Mammary epithelial cell (primary cell): ENCODE measurements around the gene TRA2A.

Source experiments
- CTCF ChIP-seq, 2 donors: IDR thresholded peaks in 1 of 2; conservative IDR thresholded peaks in 1 of 2; 2 replicates each; pipeline ENCODE4 v1.5.1; 2011 to 2012; ENCODE audit warnings: inconsistent platforms in 2 of 2, low read length in 2 of 2, mild to moderate bottlenecking in 2 of 2, control low read depth in 1 of 2, low read depth in 1 of 2; ENCODE audit not compliant: insufficient read depth in 1 of 2; ENCODE audit errors: extremely low read depth in 1 of 2
- EZH2 ChIP-seq: IDR thresholded peaks from 2 replicates; pipeline ENCODE4 v1.6.1; 2012; ENCODE audit warnings: low read length, inconsistent platforms, borderline replicate concordance

- no peak for TF ChIP-seq CTCF (conservative IDR thresholded peaks at IDR 0.05 in 1 of 2, IDR thresholded peaks at IDR 0.05 in 1 of 2; ENCODE audit: extremely low read depth in 1 of 2, insufficient read depth in 1 of 2, low read depth in 1 of 2, low read length in 2 of 2)
- TF ChIP-seq EZH2: no peak
Observed at GRCh38 chr7:23467291-23467805, 64.4 kb downstream of the TRA2A start.
